ENCODE data around the gene SGPL1. TPM values are rescaled to one million over a fixed set of nuclear protein-coding genes. Genes with fewer than 3 reads are reported as not detected.
"Not testable (repeated sequence)": the region's sequence is repeated elsewhere in the genome, so short reads cannot be mapped to it uniquely, and the experiment has no call there.

Gene SGPL1
- total RNA-seq, 2 donors from 2014 or later, result 8.9 to 9.7 TPM

DNA sequence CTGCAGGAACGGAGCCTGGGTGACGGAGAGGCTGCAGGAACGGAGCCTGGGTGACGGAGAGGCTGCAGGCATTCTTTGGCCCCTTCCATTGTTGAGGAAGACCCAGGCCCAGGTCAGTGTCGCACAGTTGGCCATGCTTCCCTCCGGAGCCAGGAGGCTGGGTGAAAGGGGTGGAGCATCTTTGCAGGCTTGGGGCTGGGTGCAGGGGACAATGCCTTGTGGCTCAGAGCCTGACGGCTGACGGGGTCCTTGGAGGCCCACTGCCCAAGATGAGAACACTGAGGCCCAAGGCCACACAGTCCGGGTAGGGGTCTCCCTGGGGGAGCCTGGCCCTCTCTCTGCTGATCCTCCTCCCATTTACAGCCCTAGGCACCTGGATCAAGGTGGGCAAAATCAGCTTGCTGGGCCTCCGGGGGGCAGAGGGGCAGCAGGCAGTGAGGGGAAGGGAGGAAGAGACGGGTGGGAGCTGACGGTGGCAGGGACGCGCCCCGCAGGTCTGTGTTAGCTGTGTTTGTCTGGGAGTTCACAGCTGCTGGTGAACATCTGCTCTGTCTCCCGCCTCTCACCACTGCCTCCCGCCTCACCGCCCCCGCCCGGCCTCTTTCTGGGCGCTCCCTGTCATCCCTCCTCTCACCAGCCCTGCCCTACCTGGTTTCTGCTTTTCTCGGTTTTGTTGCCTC, 103.2 kb downstream of the SGPL1 start:
- DNase-seq (ENCODE audit: low spot score), result no peak
- H3K9me3 ChIP-seq, result no peaks in the 10 kb centered on the region
- H3K27ac ChIP-seq, result no peak overlapping the region
- no peaks in the 10 kb centered on the region for H3K4me1 ChIP-seq
- no peaks in the 10 kb centered on the region for H3K36me3 ChIP-seq
- TF ChIP-seq, protein P1, sequence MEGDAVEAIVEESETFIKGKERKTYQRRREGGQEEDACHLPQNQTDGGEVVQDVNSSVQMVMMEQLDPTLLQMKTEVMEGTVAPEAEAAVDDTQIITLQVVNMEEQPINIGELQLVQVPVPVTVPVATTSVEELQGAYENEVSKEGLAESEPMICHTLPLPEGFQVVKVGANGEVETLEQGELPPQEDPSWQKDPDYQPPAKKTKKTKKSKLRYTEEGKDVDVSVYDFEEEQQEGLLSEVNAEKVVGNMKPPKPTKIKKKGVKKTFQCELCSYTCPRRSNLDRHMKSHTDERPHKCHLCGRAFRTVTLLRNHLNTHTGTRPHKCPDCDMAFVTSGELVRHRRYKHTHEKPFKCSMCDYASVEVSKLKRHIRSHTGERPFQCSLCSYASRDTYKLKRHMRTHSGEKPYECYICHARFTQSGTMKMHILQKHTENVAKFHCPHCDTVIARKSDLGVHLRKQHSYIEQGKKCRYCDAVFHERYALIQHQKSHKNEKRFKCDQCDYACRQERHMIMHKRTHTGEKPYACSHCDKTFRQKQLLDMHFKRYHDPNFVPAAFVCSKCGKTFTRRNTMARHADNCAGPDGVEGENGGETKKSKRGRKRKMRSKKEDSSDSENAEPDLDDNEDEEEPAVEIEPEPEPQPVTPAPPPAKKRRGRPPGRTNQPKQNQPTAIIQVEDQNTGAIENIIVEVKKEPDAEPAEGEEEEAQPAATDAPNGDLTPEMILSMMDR (IDR thresholded peaks at IDR 0.05), result no peak
- H3K27me3 ChIP-seq, result no peaks in the 10 kb centered on the region
- no peak overlapping the region for H3K4me3 ChIP-seq

DNA sequence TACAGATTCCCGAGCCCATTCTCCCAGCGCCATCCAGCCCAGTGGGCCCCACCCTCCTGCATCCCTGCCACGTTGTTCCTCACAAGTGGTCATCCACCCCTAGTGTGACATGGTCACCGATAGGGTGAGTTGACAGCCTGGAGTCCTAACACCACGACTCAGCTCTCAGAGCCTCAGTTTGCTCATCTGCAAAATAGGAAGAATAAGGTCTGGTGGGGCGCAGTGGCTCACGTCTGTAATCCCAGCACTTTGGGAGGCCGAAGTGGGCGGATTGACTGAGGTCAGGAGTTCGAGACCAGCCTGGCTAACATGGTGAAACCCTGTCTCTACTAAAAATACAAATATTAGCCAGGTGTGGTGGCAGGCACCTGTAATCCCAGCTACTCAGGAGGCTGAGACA, 104.2 kb downstream of the SGPL1 start:
- DNase-seq (ENCODE audit: low spot score); H3K4me1 ChIP-seq; H3K4me3 ChIP-seq; H3K36me3 ChIP-seq; H3K27ac ChIP-seq; H3K9me3 ChIP-seq; H3K27me3 ChIP-seq: not testable (repeated sequence)

DNA sequence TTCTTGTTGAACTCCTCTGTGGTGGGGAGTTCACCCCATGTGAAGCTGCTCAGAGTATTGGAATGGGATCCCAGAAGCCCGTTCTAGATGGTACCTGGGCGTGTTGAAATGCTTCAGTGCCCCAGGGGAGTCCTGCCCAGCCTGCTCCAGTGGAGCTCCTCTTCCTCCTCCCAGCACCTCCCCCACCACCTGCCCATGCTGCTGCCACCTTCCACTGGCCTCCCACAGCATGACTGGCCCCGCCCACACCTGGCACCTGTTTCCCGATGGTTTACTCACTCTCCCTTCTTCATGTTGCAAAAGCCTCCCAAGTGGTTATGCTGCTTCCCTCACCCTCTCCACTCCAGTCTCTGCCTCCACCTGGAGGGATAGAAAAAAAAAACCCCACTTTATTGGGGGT, 104.8 kb downstream of the SGPL1 start:
- TF ChIP-seq, protein P1 (IDR thresholded peaks at IDR 0.05), result no peak
- H3K4me3 ChIP-seq, result no peak overlapping the region
- H3K9me3 ChIP-seq, result no peaks in the 10 kb centered on the region
- no peaks in the 10 kb centered on the region for H3K27me3 ChIP-seq
- no peak for DNase-seq (ENCODE audit: low spot score)
- H3K27ac ChIP-seq, result no peak overlapping the region
- H3K4me1 ChIP-seq, result no peaks in the 10 kb centered on the region
- H3K36me3 ChIP-seq, result no peaks in the 10 kb centered on the region

DNA sequence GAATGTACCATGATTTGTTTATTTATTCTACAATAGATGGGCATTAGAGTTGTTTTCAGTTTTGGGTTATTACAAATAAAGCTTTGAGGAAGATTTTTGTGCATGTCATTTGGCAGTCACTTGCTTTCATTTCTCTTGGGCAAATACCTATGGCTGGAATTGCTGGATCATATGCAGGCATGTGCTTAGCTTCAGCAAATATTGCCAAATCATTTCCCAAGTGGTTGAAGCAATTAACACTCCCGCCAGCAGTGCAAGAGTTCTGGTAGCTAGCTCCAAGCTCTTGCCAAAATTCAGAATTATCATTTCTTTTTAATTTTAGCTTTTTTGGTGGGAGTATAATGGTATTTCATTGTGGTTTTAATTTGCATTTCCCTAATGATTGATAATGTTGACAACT, 105.5 kb downstream of the SGPL1 start:
- H3K4me3 ChIP-seq, result no peak overlapping the region
- no peaks in the 10 kb centered on the region for H3K9me3 ChIP-seq
- no peak overlapping the region for H3K27ac ChIP-seq
- H3K27me3 ChIP-seq, result no peaks in the 10 kb centered on the region
- TF ChIP-seq, protein P1 (IDR thresholded peaks at IDR 0.05), result no peak
- H3K4me1 ChIP-seq, result no peaks in the 10 kb centered on the region
- no peak for DNase-seq (ENCODE audit: low spot score)
- no peaks in the 10 kb centered on the region for H3K36me3 ChIP-seq

DNA sequence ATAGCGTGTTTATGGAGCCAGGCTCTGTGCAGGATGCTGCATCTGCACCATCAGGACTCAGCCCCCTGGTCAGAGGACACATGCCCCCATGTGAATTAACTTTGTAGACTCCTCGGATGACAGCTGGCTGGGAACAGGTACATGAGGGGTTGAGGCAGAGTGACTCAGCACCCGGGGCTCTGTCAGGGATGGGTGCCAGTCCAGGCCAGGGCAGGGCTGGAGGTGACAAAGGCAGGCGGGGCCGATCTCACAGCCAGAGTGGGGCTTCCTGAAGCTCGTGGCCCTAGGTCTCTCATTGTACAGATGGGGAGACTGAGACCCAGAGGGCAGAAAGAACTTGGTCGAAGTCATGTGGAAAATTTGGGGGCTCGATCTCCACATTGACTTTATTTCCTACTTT, 107.9 kb downstream of the SGPL1 start:
- H3K36me3 ChIP-seq, result no peaks in the 10 kb centered on the region
- no peak for DNase-seq (ENCODE audit: low spot score)
- H3K4me1 ChIP-seq, result no peaks in the 10 kb centered on the region

DNA sequence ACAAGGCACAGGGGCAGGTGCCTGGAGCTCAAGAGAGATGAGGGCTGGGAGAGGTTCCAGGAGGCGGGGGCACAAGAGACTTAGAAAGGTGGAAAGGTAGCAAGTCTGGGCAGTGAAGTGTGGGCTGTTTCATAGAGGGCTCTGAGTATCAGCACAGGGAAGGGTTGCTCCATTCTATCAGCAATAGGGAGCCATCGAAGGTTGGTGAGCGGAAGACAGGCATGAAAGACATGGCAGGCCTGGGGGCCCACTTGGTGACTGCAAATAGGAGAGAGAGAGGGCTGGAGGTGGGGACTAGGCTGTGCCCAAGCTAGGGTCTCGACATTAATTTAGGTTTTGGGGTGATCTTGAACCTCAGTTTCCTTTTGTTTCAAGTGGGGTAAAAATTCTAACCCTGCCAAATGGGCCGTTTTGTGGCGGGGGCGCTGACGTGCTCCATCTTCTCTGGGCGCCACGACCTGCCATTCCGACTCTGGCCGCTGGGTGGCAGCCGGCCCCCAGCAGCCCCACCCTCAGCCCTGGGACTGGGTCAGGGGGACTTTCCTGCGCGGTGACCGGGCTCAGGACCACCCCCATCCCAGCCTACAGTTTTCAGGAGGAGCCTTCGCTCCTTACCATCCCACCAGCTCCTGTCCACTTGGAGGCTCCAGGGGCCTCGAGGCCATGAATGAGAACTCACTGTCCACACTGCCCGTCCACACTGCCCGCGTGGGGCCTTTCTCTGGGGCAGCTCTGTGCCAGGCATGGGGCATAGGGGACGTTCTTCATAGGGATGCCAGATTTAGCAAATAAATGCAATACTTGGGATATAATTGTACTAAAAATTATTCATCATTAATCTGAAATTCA, 109.9 kb downstream of the SGPL1 start:
- DNase-seq (ENCODE audit: low spot score), result no peak

More for the DNA sequence above, 107.9 kb downstream of the SGPL1 start:
- TF ChIP-seq, protein P1 (IDR thresholded peaks at IDR 0.05), result no peak
- Histone ChIP-seq H3K4me3 (no peak overlapping the region), H3K27ac (no peak overlapping the region), H3K9me3 (no peaks in the 10 kb centered on the region), H3K27me3 (no peaks in the 10 kb centered on the region)

More for the DNA sequence above, 109.9 kb downstream of the SGPL1 start:
- TF ChIP-seq, protein P1 (IDR thresholded peaks at IDR 0.05), result peak; percentile 97 to 98
- Histone ChIP-seq H3K9me3 (no peaks in the 10 kb centered on the region), H3K27me3 (no peaks in the 10 kb centered on the region), H3K4me1 (no peaks in the 10 kb centered on the region), H3K4me3 (no peak overlapping the region), H3K27ac (no peak overlapping the region), H3K36me3 (no peaks in the 10 kb centered on the region)
